ENCODE measurements around the gene LRIT2.

Gene LRIT2

DNA sequence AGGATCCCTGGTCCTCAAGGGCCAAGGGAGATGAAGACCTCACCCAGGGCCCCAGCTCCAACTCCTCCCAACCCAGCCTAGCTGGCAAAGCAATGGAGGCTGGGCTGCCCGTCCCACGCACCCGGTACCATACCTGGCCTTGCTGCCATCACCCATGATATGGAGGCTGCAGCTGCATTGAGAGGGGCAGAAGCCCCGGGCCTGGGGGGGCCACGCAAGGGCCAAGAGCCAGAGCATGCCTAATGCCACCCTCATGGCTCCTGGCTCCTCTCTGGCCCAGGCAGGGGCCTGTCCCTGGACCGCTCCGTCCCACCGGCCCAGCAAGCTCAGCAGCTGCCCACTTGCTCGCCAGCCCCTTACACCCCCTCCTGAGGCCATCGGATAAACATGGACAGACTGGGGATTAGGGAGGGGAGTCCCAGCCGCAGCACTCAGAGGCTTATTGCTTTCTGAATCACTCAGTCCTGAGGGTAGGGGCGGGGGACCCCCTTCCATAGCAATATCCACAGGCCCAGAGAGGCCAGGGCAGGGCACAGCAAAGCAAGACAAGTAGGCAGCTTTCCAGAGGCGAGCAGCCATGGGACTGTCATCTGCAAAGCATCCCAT is 15.9 kb upstream of the LRIT2 start, which contains the start of gene LRIT1:
LRIT1 (minus strand) TSS at position 362 of the 606 bp plus-strand sequence; CDS start at position 255, 107 bp downstream.
- TF ChIP-seq, protein P1, sequence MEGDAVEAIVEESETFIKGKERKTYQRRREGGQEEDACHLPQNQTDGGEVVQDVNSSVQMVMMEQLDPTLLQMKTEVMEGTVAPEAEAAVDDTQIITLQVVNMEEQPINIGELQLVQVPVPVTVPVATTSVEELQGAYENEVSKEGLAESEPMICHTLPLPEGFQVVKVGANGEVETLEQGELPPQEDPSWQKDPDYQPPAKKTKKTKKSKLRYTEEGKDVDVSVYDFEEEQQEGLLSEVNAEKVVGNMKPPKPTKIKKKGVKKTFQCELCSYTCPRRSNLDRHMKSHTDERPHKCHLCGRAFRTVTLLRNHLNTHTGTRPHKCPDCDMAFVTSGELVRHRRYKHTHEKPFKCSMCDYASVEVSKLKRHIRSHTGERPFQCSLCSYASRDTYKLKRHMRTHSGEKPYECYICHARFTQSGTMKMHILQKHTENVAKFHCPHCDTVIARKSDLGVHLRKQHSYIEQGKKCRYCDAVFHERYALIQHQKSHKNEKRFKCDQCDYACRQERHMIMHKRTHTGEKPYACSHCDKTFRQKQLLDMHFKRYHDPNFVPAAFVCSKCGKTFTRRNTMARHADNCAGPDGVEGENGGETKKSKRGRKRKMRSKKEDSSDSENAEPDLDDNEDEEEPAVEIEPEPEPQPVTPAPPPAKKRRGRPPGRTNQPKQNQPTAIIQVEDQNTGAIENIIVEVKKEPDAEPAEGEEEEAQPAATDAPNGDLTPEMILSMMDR (conservative IDR thresholded peaks at IDR 0.05; ENCODE audit: control insufficient read depth, insufficient read depth, low read depth, low read length), result no peak
- no peak within 1 kb of the TSS for H3K4me3 ChIP-seq (ENCODE audit: control insufficient read depth, low read depth, low read length)
- DNase-seq (ENCODE audit: low read depth), result no peak

DNA sequence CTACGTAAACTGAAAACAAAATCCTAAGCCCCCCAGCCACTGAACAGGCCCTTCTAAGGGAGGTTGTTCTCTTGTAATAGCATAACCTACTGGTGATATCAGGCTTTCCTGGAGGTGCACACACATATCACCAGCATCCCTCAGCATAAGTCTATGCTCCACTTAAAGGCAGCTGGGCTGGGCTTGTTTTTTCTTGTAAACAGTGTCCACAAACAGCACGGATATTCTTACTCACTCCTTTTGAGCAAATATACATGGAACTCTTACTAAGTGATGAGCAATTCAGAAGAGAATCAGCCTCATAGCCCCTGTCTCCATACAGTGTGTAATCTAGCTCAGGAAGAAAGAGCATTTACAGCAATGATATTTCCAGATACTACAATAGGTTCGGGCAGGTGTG is 13.6 kb upstream of the LRIT2 start:
- DNase-seq (ENCODE audit: low read depth), result no peak
- TF ChIP-seq, protein P1 (conservative IDR thresholded peaks at IDR 0.05; ENCODE audit: control insufficient read depth, insufficient read depth, low read depth, low read length), result no peak

DNA sequence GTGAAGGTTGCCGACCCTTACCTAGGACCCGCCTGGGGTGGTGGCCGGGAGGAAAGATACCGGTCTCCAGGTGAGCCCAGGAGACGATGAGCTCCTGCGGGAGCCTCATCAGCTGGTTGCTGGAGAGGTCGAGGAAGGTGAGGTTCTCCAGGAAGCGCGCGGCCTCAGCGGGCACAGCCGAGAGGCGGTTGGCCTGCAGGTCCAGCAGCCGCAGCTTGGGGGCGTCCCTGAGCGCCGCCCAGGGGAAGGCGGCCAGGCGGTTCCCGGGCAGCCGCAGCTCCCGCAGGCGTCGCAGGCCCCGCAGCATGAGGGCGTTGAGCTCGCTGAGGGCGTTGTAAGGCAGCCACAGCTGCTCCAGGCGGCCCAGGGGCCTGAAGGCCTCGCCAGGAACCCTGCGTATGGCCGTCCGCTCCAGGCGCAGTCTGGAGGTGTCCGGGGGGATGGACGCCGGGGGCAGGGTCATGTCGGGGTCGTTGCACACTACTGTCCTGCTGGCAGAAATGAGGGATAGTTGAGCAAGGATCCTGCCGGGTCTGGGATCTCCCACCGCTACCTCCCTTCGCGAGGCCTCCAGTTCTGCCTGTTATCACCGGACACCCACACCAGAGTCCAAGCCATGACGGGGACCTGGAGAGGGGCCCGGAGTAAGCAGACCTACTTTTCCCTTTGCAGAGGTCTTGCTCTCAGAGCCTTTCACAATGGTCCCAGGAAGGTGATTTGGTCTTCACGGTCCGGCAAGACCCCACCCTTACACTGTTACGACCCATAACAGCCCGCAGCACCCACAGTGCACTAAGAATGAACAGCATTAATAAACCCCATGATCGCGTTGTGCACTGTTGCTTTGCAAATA is 12.1 kb upstream of the LRIT2 start:
- no peak overlapping the region for H3K4me3 ChIP-seq (ENCODE audit: control insufficient read depth, low read depth, low read length)
- DNase-seq (ENCODE audit: low read depth), result no peak

More for the DNA sequence above, 13.6 kb upstream of the LRIT2 start:
- no peak overlapping the region for H3K4me3 ChIP-seq (ENCODE audit: control insufficient read depth, low read depth, low read length)

DNA sequence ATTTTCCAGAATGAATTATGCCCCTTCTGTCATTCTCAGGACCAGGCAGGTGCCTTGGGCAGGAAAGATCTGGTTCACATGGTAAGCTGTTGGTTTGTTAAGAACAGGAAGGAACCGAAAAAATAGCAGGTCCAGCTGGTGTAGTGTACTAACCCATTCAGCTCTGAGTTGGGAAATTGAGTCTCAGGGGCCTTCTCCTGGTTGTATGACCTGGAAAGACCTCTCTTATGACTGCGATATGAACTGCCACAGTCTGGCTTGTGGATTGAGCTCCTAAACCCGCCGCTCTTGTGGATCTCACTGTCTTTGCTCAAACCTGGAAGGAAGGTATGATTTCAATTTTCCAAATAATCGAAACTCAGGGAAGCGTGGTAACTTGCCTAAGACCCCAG is 11.5 kb upstream of the LRIT2 start:
- DNase-seq (ENCODE audit: low read depth), result no peak
- TF ChIP-seq, protein P1 (conservative IDR thresholded peaks at IDR 0.05; ENCODE audit: control insufficient read depth, insufficient read depth, low read depth, low read length), result no peak
- no peak overlapping the region for H3K4me3 ChIP-seq (ENCODE audit: control insufficient read depth, low read depth, low read length)

More for the DNA sequence above, 12.1 kb upstream of the LRIT2 start:
- TF ChIP-seq, protein P1 (conservative IDR thresholded peaks at IDR 0.05; ENCODE audit: control insufficient read depth, insufficient read depth, low read depth, low read length), result no peak

DNA sequence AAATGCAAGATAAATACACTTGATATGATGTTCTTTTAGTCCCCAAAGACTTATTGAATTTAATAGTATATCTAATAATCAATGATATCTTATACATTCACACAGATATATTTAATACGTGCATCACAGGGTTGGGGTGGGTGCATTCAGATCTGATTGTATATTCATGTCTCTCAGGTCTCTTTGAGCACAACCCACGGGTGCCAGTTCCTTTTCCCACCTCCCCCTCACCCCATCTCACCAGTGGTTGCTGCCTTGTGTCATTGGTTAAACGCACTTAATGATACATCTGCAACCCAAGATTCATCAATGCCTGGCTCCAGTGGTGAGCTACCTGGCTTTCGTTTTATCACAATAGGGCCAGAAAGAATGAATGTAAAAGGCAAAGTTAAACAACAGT is 9.8 kb upstream of the LRIT2 start:
- H3K4me3 ChIP-seq (ENCODE audit: control insufficient read depth, low read depth, low read length), result no peak overlapping the region
- TF ChIP-seq, protein P1 (conservative IDR thresholded peaks at IDR 0.05; ENCODE audit: control insufficient read depth, insufficient read depth, low read depth, low read length), result no peak
- DNase-seq (ENCODE audit: low read depth), result no peak

DNA sequence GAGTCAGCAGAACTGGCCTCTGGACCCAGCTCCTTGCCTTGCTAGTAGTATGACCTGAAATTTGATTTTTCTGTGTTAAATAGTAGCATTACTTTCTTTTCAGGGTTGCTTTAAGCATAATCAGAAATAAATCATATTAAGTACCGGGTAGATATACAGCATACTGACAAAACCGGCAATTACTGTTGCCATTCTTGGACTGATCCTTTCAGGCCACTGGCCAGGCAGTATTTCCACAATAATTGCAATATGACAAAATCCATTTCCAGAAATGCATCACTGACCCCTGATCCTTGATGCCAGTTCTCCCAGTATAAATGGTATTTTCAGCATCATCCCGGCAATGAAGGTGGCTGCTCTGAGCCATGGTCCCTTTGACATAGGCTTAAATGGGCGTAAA is 9.1 kb upstream of the LRIT2 start:
- TF ChIP-seq, protein P1 (conservative IDR thresholded peaks at IDR 0.05; ENCODE audit: control insufficient read depth, insufficient read depth, low read depth, low read length), result no peak
- no peak for DNase-seq (ENCODE audit: low read depth)
- no peak overlapping the region for H3K4me3 ChIP-seq (ENCODE audit: control insufficient read depth, low read depth, low read length)

Data from fibroblast of mammary gland (primary cell).